MM.1S (cell line): ENCODE results near the gene SLC48A1.

ENCODE experiments used
- DNase-seq: peaks from one replicate; pipeline ENCODE4 v3.0.0-alpha.2; 2015
- H2AFZ ChIP-seq: fragments of 300-600 bp; sonication (generic); 2 replicates; pipeline ENCODE4 v1.6.0; 2016; ENCODE audit warnings: antibody characterized with exemption, low read length
- H3F3A ChIP-seq: fragments of 300-600 bp; sonication (generic); 2 replicates; pipeline ENCODE4 v1.6.1; 2016; ENCODE audit warnings: mild to moderate bottlenecking, antibody characterized with exemption, low read length, moderate library complexity, mixed read lengths; ENCODE audit not compliant: insufficient read depth
- H3K27ac ChIP-seq: fragments of 300-600 bp; sonication (generic); 2 replicates; pipeline ENCODE4 v1.5.1; 2016; ENCODE audit warnings: mild to moderate bottlenecking, low read length
- H3K27me3 ChIP-seq: fragments of 300-600 bp; sonication (generic); replicated peaks from 2 replicates; pipeline ENCODE4 v1.6.0; 2016; ENCODE audit warnings: low read length; ENCODE audit not compliant: insufficient read depth
- H3K36me3 ChIP-seq: fragments of 300-600 bp; sonication (generic); replicated peaks from 2 replicates; pipeline ENCODE4 v1.6.1; 2016; ENCODE audit warnings: mild to moderate bottlenecking, low read length, mixed read lengths; ENCODE audit not compliant: insufficient read depth
- H3K4me1 ChIP-seq: fragments of 300-600 bp; sonication (generic); 2 replicates; pipeline ENCODE4 v1.6.1; 2016; ENCODE audit warnings: low read length, mixed read lengths
- H3K4me2 ChIP-seq: fragments of 300-600 bp; sonication (generic); 2 replicates; pipeline ENCODE4 v1.6.0; 2016; ENCODE audit warnings: low read depth, low read length
- H3K4me3 ChIP-seq: fragments of 300-600 bp; sonication (generic); 2 replicates; pipeline ENCODE4 v1.5.1; 2016; ENCODE audit warnings: low read length, mixed read lengths
- H3K79me2 ChIP-seq: fragments of 300-600 bp; sonication (generic); 2 replicates; pipeline ENCODE4 v1.6.1; 2016; ENCODE audit warnings: mixed run types, low read length, mixed read lengths
- H3K9ac ChIP-seq: fragments of 300-600 bp; sonication (generic); 2 replicates; pipeline ENCODE4 v1.6.1; 2016; ENCODE audit warnings: low read length, mixed read lengths
- H3K9me2 ChIP-seq: fragments of 300-600 bp; sonication (generic); replicated peaks from 2 replicates; pipeline ENCODE4 v1.6.1; 2016; ENCODE audit warnings: mild to moderate bottlenecking, low read length, mixed read lengths; ENCODE audit not compliant: insufficient read depth
- H3K9me3 ChIP-seq: fragments of 300-600 bp; sonication (generic); replicated peaks from 2 replicates; pipeline ENCODE4 v1.6.1; 2016; ENCODE audit warnings: mild to moderate bottlenecking, low read length, mixed read lengths; ENCODE audit not compliant: insufficient read depth
- H4K20me1 ChIP-seq: fragments of 300-600 bp; sonication (generic); 2 replicates; pipeline ENCODE4 v1.6.1; 2016; ENCODE audit warnings: mild to moderate bottlenecking, low read length, moderate library complexity, mixed read lengths; ENCODE audit not compliant: insufficient read depth
- CTCF ChIP-seq: fragments of 300-600 bp; sonication (generic); IDR thresholded peaks from 2 replicates; pipeline ENCODE4 v1.5.1; 2016; ENCODE audit warnings: antibody characterized with exemption, low read length, mixed read lengths
- EZH2 ChIP-seq: fragments of 300-600 bp; sonication (generic); optimal IDR thresholded peaks from 2 replicates; pipeline ENCODE3; 2017; ENCODE audit warnings: low read depth, mild to moderate bottlenecking, antibody characterized with exemption, low read length, mixed read lengths
- EZH2phosphoT487 ChIP-seq: fragments of 300-600 bp; sonication (generic); IDR thresholded peaks from 2 replicates; pipeline ENCODE4 v1.6.1; 2018; ENCODE audit warnings: antibody characterized with exemption, low read length

SLC48A1 gene

GRCh38 chr12:47824635-47825034, 51.6 kb downstream of the SLC48A1 start:
- H4K20me1 ChIP-seq = no peaks in the 10 kb centered on the region
- peak overlapping the region; percentile 59; the same call in 1 of the 2 replicates for H3K27ac ChIP-seq
- no peak overlapping the region for H3K4me3 ChIP-seq
- H2AFZ ChIP-seq = peak overlapping the region; percentile 64
- TF ChIP-seq CTCF (no peak), EZH2 (no peak), EZH2phosphoT487 (no peak)
- peak overlapping the region; percentile 59 for H3K4me2 ChIP-seq
- no peaks in the 10 kb centered on the region for H3K9me2 ChIP-seq
- H3F3A ChIP-seq = peaks cover 14% of the 10 kb centered on the region
- peaks cover 7% of the 10 kb centered on the region for H3K79me2 ChIP-seq
- no peaks in the 10 kb centered on the region for H3K36me3 ChIP-seq
- peaks cover 51% of the 10 kb centered on the region for H3K4me1 ChIP-seq
- no peak for DNase-seq
- H3K9me3 ChIP-seq = no peaks in the 10 kb centered on the region
- H3K27me3 ChIP-seq = no peaks in the 10 kb centered on the region
- no peak overlapping the region for H3K9ac ChIP-seq

- H3K27me3 ChIP-seq = no peaks in the 10 kb centered on the region
- no peak for DNase-seq
- H3K27ac ChIP-seq = peak overlapping the region; percentile 59; the same call in 1 of the 2 replicates
- H2AFZ ChIP-seq = no peak overlapping the region
- H3K9ac ChIP-seq = no peak overlapping the region
- H3K36me3 ChIP-seq = no peaks in the 10 kb centered on the region
- H3F3A ChIP-seq = peaks cover 14% of the 10 kb centered on the region
- no peak overlapping the region for H3K4me3 ChIP-seq
- no peaks in the 10 kb centered on the region for H3K9me3 ChIP-seq
- no peaks in the 10 kb centered on the region for H4K20me1 ChIP-seq
- peaks cover 50% of the 10 kb centered on the region for H3K4me1 ChIP-seq
- H3K79me2 ChIP-seq = peaks cover 5% of the 10 kb centered on the region
- H3K9me2 ChIP-seq = no peaks in the 10 kb centered on the region
- TF ChIP-seq CTCF = no peak
- TF ChIP-seq EZH2phosphoT487 = no peak
- no peak for TF ChIP-seq EZH2
- peak overlapping the region; percentile 59; the same call in 1 of the 2 replicates for H3K4me2 ChIP-seq
Observed at GRCh38 chr12:47825173-47825639, 52.2 kb downstream of the SLC48A1 start.

- Histone ChIP-seq H3K4me3 (no peak overlapping the region), H3K9me3 (no peaks in the 10 kb centered on the region), H3K9me2 (no peaks in the 10 kb centered on the region), H3F3A (peaks cover 14% of the 10 kb centered on the region), H3K36me3 (no peaks in the 10 kb centered on the region), H3K9ac (no peak overlapping the region), H3K4me1 (peaks cover 38% of the 10 kb centered on the region), H2AFZ (no peak overlapping the region), H3K4me2 (no peak overlapping the region), H3K27me3 (no peaks in the 10 kb centered on the region), H4K20me1 (no peaks in the 10 kb centered on the region), H3K27ac (no peak overlapping the region), H3K79me2 (no peaks in the 10 kb centered on the region)
- no peak for DNase-seq
- TF ChIP-seq EZH2phosphoT487 (no peak), CTCF (no peak), EZH2 (no peak)
Observed at GRCh38 chr12:47828008-47828975, 55.3 kb downstream of the SLC48A1 start.
